ENCODE data around the gene SLC25A33.
"Not testable (repeated sequence)": the region's sequence is repeated elsewhere in the genome, so short reads cannot be mapped to it uniquely, and the experiment has no call there.

The SLC25A33 gene

DNA sequence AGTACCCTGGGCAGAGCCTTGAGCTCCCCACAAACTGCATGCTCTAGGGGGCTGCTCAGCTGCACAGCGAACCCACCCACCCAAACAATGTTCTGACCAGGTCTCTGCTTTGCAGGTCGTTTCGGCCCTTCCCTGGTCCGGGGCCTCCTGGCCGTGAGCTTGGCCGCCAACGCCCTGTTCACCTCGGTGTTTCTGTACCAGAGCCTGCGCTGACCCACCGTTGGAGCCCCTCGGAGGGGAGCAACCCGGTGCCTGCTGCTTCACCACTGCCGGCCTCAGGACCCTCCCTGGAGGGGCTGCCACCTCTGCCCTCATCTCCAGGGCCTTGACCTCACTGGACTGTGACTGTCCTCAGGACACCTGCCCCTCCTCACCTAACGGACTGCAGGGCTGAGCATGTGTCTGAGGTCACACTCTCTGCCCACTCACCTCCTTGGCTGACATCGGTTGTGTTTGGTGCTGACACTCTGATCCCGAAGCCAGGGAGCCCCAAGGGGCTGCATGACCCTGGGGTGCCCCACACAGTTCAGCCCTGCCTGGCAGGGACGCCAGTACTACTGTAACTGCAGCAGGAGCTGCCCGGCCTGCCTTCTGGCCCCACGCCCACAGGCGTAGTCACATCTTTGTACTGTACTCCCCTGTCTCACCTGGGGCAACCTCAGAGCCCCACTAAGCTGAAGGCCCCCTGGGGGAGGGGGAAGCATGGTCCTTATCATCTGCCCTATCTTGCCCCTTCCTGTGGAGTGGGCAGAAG, 73.8 kb downstream of the SLC25A33 start:
- H3K27me3 Mint-ChIP-seq: no peaks in the 10 kb centered on the region
- H3K27ac Mint-ChIP-seq: no peak overlapping the region
- H3K9me3 Mint-ChIP-seq: no peaks in the 10 kb centered on the region
- H3K36me3 Mint-ChIP-seq: no peaks in the 10 kb centered on the region
- no peak overlapping the region for H3K4me3 Mint-ChIP-seq
- no peaks in the 10 kb centered on the region for H3K4me1 Mint-ChIP-seq

DNA sequence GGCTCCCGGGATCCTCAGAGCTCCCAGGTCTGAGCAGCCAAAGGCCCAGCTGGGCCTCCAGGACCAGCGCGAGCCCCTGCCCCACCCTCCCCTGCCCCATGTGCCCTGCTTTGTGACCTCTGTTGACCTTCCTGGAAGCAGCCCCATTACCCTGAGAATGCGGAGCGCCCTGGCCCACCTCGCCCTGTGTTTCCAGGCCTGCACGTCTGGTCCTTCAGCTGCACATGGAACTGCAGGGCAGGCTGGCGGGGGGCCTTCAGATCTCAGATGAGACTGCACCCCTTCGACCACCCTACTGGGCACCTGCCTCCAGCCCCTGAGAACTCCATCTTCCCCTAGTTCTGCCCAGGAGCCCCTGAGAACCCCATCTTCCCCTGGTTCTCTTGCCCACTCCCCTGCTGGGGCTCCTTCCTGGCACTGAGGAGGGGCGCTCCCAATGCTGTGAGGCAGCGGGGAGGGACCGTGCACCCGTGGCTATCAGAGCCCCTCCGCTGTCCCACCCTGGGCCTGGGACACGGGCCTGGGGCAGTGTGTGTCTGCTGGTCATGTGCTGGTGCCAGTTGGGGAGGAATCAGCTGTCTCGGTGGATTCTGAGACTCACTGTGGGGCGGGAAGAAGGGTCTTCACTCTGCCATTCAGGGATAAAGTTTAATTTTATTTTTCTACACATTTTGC, 74.5 kb downstream of the SLC25A33 start:
- no peaks in the 10 kb centered on the region for H3K36me3 Mint-ChIP-seq
- no peaks in the 10 kb centered on the region for H3K9me3 Mint-ChIP-seq
- H3K27ac Mint-ChIP-seq: no peak overlapping the region
- H3K27me3 Mint-ChIP-seq: no peaks in the 10 kb centered on the region
- H3K4me1 Mint-ChIP-seq: no peaks in the 10 kb centered on the region
- no peak overlapping the region for H3K4me3 Mint-ChIP-seq

DNA sequence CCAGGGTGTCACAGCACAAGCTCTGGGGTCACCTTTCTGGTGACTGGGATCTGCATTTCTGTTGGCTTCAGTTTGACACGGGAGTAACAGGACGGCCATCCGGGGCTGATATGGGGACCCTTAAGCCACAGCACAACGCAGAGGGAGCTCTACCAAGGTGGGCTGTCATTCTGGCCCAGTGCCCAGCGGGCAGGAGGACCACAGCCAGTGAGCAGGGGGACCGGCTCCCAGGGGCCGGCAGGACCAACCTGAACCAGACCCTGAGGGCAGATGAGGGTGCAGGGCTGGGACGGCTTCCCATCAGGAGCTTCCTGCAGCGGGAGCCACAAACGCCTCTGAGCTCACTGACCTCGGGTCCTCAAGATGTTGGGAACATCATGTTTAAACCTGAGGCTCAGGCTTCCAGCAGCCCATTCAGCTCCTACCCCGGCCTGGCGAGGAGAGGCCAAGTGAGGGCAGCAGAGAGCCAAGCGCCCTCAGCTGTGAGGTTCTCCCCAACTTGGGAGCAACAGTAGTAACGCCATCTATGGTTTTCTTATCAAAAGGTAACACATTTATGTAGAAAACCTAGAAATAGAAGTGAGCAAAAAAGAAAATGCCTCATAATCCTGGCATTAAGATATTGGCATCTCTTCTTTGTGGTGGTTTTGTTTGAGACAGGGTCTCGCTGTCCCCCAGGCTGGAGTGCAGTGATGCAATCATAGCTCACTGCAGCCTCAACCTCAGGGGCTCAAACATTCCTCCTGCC, 76.2 kb downstream of the SLC25A33 start:
- H3K4me3 Mint-ChIP-seq: no peak overlapping the region
- no peaks in the 10 kb centered on the region for H3K4me1 Mint-ChIP-seq
- H3K9me3 Mint-ChIP-seq: no peaks in the 10 kb centered on the region

DNA sequence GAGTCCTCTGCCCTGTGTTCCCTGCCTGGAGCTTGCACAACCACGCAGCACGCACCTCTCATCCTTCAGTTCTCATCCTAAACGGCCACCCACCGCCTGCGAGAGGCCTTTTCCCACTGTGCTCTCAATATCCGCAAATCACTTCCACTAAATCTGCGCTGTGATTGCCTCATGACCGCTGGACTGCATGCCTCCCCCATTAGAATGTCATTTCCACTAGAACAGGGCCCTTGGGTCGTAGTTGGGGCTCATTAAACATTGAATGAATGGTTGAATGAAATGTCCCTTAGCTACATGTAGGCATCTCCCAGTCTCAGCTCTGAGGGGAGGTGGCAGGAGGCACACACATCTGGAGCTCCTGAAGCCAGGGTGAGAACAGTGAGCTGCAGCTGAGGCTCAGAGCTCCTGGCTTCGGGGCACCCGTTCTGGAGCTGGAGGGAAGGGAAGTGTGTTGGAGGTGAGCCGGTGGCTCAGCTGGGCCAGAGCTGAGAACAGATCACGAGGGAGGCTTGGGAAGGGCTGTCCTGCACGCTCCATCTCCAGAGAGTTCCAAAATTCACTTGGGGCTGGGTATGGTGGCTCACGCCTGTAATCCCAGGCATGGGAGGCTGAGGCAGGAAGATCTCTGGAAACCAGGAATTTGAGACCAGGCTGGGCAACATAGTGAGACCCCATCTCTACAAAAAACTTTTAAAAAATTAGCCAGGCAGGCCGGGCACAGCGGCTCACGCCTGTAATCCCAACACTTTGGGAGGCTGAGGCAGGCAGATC, 79.8 kb downstream of the SLC25A33 start:
- Mint-ChIP-seq H3K36me3 (no peaks in the 10 kb centered on the region), H3K27ac (no peak overlapping the region), H3K4me3 (no peak overlapping the region)

More for the DNA sequence above, 76.2 kb downstream of the SLC25A33 start:
- Mint-ChIP-seq H3K27me3 (no peaks in the 10 kb centered on the region), H3K36me3 (no peaks in the 10 kb centered on the region), H3K27ac (no peak overlapping the region)

DNA sequence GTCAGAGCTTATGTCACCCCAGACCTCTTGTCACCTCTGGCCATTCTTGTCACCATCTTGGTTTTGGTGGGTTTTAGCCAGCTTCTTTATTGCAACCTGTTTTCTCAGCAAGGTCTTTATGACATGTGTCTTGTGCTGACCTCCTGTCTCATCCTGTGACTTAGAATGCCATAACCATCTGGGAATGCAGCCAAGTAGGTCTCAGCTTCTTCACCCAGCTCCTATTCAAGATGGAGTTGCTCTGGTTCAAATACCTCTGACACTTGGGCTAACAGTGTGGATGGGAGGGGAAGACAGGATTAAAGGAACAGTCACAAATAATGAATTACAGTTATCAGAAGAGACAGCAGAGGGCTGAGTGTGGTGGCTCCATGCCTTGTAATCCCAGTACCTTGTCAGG, 81.8 kb downstream of the SLC25A33 start:
- H3K27ac Mint-ChIP-seq: no peak overlapping the region
- H3K36me3 Mint-ChIP-seq: no peaks in the 10 kb centered on the region

More for the DNA sequence above, 79.8 kb downstream of the SLC25A33 start:
- no peaks in the 10 kb centered on the region for H3K4me1 Mint-ChIP-seq
- H3K27me3 Mint-ChIP-seq: no peaks in the 10 kb centered on the region
- H3K9me3 Mint-ChIP-seq: no peaks in the 10 kb centered on the region

DNA sequence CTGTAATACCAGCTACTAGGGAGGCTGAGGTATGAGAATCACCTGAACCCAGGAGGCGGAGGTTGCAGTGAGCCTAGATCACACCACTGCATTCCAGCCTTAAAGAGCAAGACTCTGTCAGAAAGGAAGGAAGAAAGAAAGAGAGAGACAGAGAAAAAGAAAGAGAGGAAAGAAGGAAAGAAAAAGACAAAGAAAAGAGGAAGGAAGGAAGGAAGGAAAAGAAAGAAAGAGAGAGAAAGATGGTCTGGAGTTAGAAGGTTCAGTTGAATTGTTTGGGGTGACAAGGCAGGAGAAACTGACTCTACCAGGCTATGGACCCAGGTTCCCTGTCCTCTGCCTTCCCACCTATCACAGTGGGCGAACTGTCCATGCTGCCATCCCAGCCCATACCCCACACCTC, 84.8 kb downstream of the SLC25A33 start:
- H3K27ac Mint-ChIP-seq: no peak overlapping the region
- no peaks in the 10 kb centered on the region for H3K36me3 Mint-ChIP-seq
- no peaks in the 10 kb centered on the region for H3K27me3 Mint-ChIP-seq
- no peaks in the 10 kb centered on the region for H3K9me3 Mint-ChIP-seq
- no peak overlapping the region for H3K4me3 Mint-ChIP-seq
- H3K4me1 Mint-ChIP-seq: peaks cover 23% of the 10 kb centered on the region

More for the DNA sequence above, 81.8 kb downstream of the SLC25A33 start:
- no peak overlapping the region for H3K4me3 Mint-ChIP-seq
- H3K9me3 Mint-ChIP-seq: no peaks in the 10 kb centered on the region
- H3K4me1 Mint-ChIP-seq: peaks cover 2% of the 10 kb centered on the region
- no peaks in the 10 kb centered on the region for H3K27me3 Mint-ChIP-seq

DNA sequence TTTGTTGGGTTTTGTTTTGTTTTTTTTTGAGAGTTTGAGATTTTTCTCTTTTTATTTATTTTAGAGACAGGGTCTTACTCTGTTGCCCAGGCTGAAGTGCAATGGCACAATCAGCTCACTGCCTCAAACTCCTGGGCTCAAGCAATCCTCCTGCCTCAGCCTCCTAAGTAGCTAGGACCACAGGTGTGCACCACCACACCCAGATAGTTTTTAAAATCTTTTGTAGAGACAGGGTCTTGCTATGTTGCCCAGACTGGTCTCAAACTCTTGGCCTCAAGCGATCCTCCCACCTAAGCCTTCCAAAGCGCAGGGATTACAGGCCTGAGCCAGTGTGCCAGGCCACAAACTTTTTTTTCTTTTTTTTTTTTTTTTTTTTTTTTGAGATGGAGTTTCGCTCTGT, 85.8 kb downstream of the SLC25A33 start:
- peaks cover 33% of the 10 kb centered on the region for H3K4me1 Mint-ChIP-seq
- H3K27ac Mint-ChIP-seq, H3K36me3 Mint-ChIP-seq, H3K9me3 Mint-ChIP-seq, H3K4me3 Mint-ChIP-seq, H3K27me3 Mint-ChIP-seq: not testable (repeated sequence)

DNA sequence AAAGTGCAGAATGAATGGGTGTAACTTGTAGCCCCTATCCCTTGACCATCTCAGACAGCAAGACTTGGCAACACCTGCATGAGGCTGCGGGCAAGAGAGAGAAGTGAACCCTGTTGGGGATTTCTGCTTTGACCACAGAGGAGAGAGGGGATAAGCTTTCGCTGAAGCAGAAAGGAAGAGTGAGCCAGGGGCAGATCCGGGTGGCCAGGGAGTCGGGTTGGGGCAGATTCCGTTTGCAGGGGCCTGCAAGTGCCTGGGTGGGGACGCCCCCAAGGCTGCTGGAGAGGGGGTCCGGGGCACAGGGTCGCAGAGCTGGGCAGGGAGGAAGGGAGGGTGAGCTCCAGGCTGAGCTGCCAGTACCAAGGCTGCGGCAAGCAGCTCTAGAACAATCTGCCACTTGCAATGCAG, 86.9 kb downstream of the SLC25A33 start:
- peaks cover 44% of the 10 kb centered on the region for H3K4me1 Mint-ChIP-seq
- no peaks in the 10 kb centered on the region for H3K9me3 Mint-ChIP-seq
- peak overlapping the region; percentile 88 for H3K27ac Mint-ChIP-seq
- peak overlapping the region; percentile 85 for H3K4me3 Mint-ChIP-seq
- H3K27me3 Mint-ChIP-seq: no peaks in the 10 kb centered on the region
- no peaks in the 10 kb centered on the region for H3K36me3 Mint-ChIP-seq

DNA sequence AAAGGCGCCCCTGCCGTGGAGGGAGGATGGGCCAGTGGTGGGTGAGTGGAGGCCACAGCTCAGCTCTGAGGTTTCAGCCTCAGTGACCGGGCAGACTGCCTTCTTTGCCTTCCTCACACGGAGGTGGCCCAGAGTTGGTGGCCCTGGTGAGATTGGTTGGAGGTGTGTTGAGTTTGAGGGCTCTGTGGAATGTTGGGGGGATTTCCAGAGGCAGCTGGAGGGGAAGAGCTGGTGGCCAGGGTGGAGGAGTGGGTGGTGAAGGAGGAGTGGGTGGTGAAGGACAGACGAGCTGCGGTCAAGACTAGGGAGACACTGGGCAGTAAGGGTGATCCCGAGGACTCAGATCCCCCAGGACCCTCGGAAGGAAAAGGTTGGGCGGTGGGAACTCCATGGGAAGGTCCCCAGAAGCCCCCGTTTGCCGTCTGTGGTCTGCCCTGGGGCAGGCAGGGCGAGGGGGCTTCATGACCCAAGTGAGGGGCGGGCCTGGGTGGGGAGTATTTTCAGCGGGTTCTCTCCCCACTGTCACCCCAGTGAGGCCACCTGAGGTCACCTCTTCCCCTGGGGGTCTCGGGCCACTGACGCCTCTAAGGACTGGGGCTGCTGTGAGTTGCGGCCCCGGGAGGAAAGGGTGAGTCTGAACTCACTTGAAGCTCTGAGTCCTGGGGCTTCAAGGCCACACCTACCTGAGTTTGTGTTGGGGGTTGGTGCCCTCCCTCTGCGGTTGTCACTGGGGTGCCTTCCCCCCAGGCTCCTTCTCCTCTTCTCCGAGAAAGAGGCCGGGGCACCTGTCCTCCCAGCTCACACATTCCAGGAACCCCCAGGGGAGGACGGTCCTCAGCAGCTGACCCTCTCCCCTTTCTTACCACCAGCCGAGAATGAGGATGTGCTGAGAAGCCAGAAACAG, 89.5 kb downstream of the SLC25A33 start:
- no peaks in the 10 kb centered on the region for H3K9me3 Mint-ChIP-seq
- H3K4me1 Mint-ChIP-seq: peaks cover 67% of the 10 kb centered on the region
- no peaks in the 10 kb centered on the region for H3K27me3 Mint-ChIP-seq
- H3K4me3 Mint-ChIP-seq: peak overlapping the region; percentile 90
- H3K27ac Mint-ChIP-seq: peak overlapping the region; percentile 94
- no peaks in the 10 kb centered on the region for H3K36me3 Mint-ChIP-seq

DNA sequence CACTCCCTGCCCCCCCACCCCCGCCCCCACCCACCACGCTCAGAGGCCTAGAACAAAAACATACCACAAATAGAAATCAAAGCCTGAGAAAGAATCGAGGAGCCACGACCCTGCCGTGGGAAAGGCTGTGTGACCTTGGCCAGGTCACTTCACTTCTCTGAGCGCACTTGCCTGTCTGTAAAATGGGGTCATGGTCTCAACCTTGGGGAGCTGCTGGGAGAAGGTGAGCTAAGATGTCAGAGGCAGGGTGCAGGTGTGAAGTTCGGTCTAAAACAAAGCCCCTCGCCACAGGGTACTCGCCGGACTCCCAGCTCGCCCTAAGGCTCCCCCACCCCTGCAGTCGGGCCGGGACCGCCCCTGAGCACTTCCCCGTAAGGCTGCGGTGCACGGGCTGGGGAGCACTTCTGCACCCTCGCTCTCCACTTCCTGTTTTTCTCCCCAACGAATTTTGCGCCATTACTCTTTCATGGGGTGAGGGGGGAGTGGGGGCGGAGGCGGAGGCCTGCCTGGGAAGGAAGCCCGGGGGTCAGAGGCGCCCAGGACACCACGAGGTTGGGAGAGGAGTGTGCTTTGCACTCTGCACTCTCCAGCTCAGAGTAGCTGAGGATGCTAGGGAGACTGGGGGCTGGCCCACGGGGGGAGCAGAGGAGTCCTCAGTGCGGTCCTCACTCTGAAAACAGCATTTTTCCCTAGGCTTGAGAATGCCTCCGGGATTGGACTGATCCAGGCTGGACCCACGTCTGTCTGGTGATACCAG, 90.4 kb downstream of the SLC25A33 start:
- H3K4me3 Mint-ChIP-seq: peak overlapping the region; percentile 90
- H3K27ac Mint-ChIP-seq: peak overlapping the region; percentile 90
- H3K27me3 Mint-ChIP-seq: no peaks in the 10 kb centered on the region

DNA sequence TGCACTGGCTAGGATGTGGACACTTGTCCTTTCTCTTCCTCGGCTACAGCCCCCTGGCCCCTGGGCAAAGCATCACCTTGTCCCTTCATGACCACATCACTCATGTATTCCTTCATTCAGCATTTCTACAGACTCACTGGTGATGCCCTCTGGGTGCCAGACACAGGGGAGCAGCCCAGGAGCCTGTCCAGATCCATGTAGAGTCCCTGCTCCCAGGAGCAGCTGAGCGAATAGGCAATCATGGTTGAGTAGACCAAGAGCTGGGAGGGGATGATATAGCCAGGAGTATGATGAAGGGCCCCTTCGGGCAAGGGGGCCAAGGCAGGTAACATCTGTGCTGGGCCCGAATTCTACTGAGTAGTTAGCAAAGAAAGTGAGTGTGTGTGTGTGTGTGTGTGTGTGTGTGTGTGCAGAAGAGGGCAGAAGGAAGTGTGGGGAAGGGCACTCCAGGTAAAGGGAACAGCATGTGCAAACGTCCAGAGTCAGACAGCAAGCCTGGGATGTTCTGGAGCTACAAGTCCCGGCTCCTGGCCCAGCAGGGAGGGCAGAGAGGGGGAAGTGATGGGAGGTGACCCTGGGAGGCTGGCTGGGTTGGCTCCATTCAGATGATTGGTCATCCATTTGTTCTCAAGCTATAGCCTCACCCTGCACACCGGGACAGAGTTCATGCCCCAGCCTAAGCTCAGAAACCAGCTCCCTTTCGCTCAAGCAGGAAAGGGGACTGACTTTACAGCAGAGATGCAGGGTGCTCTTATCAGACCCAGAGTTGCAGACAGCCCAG, 91.3 kb downstream of the SLC25A33 start:
- Mint-ChIP-seq H3K36me3 (peaks cover 3% of the 10 kb centered on the region), H3K4me1 (peaks cover 81% of the 10 kb centered on the region), H3K27me3 (no peaks in the 10 kb centered on the region), H3K27ac (peak overlapping the region; percentile 90), H3K4me3 (peak overlapping the region; percentile 90), H3K9me3 (no peaks in the 10 kb centered on the region)

More for the DNA sequence above, 90.4 kb downstream of the SLC25A33 start:
- peaks cover 72% of the 10 kb centered on the region for H3K4me1 Mint-ChIP-seq
- no peaks in the 10 kb centered on the region for H3K36me3 Mint-ChIP-seq
- H3K9me3 Mint-ChIP-seq: no peaks in the 10 kb centered on the region

DNA sequence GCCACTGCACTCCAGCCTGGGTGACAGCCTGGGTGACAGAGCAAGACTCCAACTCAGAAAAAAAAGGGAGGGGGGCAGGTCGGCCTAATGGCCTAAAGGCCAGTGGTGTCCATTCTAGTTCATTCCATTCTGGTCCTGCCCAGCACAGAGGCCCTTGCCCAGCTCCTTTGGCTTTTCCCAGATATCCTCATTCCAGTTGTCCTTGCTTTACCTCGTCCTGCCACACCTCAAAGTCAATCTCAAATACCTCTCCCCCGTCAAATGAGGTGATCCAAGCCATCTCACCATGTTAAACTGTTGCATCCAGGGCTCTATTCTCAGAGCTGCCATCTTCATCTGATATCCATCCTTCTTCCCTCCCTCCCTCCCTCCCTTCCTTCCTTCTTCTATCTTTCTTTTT, 92.3 kb downstream of the SLC25A33 start:
- H3K36me3 Mint-ChIP-seq: peaks cover 3% of the 10 kb centered on the region
- peak overlapping the region; percentile 38 for H3K27ac Mint-ChIP-seq

DNA sequence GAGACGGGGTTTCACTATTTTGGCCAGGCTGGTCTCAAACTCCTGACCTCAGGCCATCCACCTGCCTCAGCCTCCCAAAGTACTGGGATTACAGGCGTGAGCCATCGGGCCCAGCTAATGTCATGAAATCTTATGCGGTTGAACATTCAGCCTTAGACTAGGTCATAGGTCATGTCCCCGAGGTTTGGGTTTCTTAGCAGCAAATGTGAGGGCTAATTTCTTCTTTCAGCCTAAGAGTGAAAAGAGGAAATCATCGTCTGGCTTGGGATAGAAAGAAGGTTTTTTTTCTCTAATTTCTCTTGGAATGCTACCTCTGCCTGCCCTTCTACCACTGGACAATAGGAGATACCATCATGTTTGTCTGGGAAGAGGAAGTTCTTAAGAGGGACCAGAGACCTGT, 94.2 kb downstream of the SLC25A33 start:
- peak overlapping the region; percentile 17 for H3K27ac Mint-ChIP-seq
- peaks cover 7% of the 10 kb centered on the region for H3K36me3 Mint-ChIP-seq
- H3K27me3 Mint-ChIP-seq: no peaks in the 10 kb centered on the region
- H3K4me3 Mint-ChIP-seq: no peak overlapping the region
- no peaks in the 10 kb centered on the region for H3K9me3 Mint-ChIP-seq
- H3K4me1 Mint-ChIP-seq: peaks cover 86% of the 10 kb centered on the region

More for the DNA sequence above, 92.3 kb downstream of the SLC25A33 start:
- no peaks in the 10 kb centered on the region for H3K27me3 Mint-ChIP-seq
- H3K9me3 Mint-ChIP-seq: no peaks in the 10 kb centered on the region
- peak overlapping the region; percentile 90 for H3K4me3 Mint-ChIP-seq
- H3K4me1 Mint-ChIP-seq: peaks cover 85% of the 10 kb centered on the region

Data from activated naive CD4-positive, alpha-beta T cell treated with anti-CD3 and anti-CD28 coated beads, Interleukin-2, amount 50 U/mL, for 24 hours (primary cell).